NCI-H2227 (cell line): ENCODE data around the gene RAET1G.
"Not testable (repeated sequence)": the region's sequence is repeated elsewhere in the genome, so short reads cannot be mapped to it uniquely, and the experiment has no call there.

Source experiments
- DNase-seq: peaks from one replicate; lab custom pipeline; 2025; ENCODE audit not compliant: unreplicated experiment; lab: John Stamatoyannopoulos, UW

Gene RAET1G

DNA sequence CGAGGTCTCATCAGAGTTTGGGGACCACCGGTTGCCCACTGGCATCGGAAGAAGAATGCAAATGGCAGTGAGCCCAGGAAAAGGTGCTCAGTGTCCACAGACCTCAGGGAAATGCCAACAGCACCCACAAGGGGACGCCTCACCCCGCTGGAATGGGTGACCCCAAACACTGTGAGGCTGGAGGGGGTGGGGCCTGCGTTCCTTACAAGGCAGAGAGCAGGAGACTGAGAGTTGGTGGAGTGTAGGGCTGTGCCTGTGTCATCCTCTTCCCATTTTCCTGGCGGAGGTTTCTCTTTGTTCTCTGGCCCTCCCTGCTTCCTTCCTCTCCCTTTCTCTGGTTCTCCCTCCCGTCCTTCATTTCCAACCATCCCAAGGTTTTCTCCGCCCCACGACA lies 31.0 kb upstream of the RAET1G start:
- DNase-seq: not testable (repeated sequence)

DNA sequence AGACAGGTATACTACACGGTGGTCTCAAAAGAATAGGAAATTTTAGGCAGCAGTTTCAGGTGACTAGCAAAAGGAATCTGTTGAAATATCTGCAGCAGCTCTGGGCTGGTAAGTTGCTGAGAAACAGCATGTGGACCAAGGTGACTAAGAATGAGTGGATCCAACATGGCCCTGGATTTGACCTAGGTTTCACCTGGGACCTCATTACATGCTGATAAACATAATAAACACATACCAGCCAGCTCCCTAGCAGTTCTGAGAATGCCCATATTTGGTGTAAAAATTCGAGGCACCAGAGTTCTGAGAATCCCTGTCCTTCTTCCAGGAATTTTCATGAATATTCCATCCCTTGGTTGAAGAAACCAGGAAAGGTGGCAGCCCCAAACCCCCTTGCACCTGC lies 30.5 kb upstream of the RAET1G start:
- DNase-seq: not testable (repeated sequence)

DNA sequence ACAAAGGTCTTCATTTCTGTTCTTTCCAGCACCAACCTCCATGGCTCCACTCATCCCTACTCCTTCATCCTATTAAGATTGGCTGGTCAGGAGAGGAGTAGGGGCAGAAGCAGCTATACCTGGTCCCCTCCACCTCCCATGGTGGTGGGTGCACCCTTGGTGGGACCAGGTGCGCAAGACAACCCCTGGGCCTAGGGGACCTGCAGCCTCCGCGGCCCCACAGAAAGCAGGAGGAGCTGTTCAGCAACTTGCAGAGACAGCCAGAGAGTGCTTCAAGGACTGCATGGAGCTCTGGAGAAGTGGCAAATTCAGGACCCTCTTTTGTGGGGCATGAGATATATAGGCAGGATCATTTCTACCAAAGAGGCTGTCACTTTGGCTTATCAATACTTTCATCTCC lies 28.7 kb upstream of the RAET1G start:
- DNase-seq: no peak

DNA sequence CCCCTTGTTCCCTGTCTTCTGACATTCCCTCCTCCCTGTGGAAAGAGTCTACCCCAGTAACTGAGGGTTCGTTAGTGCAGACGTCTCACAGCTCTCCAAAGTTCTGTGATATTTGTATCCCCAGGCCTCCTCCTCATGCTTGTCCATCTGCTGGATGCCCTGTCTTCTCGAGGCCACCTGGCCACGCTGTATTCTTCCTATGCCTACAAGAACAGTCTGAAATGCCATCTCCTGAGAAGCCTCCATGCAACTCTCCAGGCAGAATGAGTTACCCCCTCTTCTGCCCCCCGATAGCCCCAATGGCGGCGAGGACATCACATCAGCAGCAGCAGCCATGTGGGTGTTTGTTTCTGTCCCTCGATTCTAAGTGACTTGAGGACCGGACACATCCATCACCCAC lies 28.2 kb upstream of the RAET1G start:
- DNase-seq: no peak

GRCh38 chr6:149950423-149950822 lies 27.5 kb upstream of the RAET1G start:
- no peak for DNase-seq

GRCh38 chr6:149948616-149949015 lies 25.7 kb upstream of the RAET1G start:
- DNase-seq: no peak

GRCh38 chr6:149948011-149948410 lies 25.1 kb upstream of the RAET1G start:
- DNase-seq: no peak

GRCh38 chr6:149947533-149947932 lies 24.6 kb upstream of the RAET1G start:
- DNase-seq: not testable (repeated sequence)

DNA sequence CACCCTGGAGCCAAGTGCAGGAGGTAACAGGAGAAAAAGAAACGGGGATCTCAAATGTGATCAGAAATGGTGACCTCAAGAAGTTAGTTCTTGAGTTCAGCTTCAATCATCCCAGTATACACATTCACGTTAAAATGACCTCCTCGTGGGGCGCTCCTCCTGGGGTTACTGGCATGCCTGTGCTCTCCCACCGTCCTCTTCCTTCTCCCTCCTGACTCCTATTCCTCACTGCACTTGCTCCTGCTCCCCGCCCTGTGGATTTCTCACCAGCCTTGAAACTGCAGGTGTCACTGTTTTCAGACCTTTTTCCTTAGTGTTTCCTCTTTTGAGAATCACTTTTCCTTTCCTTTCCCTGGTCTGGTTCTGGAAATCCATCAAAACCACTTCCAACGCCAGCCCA lies 23.7 kb upstream of the RAET1G start:
- not testable (repeated sequence) for DNase-seq

GRCh38 chr6:149945276-149945675 lies 22.4 kb upstream of the RAET1G start:
- not testable (repeated sequence) for DNase-seq

GRCh38 chr6:149943321-149943720 lies 20.4 kb upstream of the RAET1G start:
- not testable (repeated sequence) for DNase-seq

DNA sequence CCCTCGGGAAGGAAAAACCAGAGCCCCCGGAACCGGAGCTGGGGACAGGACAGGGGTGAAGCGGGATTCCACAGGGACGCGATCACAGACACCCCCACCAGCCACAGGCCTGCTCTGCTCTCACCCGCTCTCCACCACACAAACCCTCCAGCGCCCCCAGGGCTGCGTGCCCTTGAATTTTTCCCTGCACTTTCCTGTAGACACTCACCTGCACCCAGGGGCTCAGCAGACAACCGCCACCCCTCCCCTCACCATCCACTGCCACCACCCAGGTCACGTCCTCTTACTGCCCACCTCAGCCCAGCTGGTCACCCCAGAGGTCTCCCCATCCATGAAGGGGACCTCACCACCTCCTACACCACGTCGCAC lies 19.5 kb upstream of the RAET1G start:
- no peak for DNase-seq

- peak; percentile 77 for DNase-seq
Measured at GRCh38 chr6:149941583-149942460, 18.9 kb upstream of the RAET1G start, which contains the start of gene ULBP2. Gene ULBP2 (plus strand): TSS chr6:149942014. CDS start chr6:149942073, 59 bp downstream.

DNA sequence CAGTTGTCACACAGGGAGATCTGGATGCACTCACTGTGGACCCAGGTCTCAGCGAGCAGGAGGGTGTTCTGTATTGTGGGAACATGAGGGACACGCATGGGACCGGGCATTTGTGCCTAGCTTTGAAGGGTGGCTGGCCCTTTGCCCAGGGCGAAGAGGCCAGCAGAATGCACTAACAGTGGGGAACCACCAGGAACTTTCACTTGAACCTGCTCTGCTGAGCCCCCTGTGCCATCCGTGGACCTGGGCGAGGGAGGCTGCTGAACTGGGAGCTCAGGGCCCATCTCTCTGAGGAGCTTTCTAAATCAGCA lies 17.7 kb upstream of the RAET1G start:
- no peak for DNase-seq

DNA sequence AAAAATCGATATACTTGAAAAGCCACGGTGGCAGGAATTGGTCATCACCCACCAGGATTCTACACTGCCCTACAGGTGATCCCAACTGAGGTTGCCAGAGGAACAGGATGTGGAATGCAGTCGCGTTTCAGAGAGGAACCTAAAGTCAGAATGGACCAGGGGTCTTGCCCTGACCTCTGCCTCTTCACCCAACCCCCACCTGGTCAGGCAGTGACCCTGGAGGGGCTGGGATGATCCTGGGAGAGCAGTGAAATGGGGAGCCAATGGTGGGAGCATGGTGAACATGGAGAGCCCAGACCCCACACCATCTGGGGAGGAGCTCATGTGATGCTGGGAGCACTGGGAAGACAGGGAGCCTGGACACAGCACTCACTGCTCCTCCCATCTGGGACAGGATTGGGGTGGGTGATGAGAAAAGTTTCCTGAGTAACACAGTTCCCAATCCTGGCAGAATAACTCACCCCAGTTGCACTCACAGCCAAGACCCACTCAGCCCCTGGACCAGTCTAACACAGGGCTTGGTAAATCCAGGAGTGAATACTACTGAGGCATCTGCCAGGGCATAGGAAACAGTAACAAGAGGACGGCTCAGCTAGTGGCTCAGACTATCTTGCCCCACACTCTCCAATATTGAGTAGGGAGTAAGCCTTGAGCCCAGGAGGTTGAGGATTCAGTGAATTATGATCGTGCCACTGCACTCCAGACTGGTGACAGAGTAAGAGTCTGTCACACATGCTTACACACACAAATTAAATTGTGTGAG lies 17.2 kb upstream of the RAET1G start:
- no peak for DNase-seq

DNA sequence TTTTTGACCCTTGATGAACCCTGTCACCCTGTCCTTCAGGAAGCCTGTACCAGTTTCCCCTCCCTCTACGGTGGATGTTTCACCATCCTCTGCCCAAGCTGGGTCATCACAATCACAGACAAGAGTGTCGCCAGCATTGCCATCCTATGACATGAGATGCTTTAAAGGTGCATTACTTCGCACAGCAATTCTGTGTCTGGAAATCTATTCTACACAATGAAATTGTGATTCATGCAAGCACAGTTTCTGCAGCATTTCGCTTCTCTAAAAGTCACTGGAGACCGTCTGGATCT lies 16.4 kb upstream of the RAET1G start:
- DNase-seq: no peak

DNA sequence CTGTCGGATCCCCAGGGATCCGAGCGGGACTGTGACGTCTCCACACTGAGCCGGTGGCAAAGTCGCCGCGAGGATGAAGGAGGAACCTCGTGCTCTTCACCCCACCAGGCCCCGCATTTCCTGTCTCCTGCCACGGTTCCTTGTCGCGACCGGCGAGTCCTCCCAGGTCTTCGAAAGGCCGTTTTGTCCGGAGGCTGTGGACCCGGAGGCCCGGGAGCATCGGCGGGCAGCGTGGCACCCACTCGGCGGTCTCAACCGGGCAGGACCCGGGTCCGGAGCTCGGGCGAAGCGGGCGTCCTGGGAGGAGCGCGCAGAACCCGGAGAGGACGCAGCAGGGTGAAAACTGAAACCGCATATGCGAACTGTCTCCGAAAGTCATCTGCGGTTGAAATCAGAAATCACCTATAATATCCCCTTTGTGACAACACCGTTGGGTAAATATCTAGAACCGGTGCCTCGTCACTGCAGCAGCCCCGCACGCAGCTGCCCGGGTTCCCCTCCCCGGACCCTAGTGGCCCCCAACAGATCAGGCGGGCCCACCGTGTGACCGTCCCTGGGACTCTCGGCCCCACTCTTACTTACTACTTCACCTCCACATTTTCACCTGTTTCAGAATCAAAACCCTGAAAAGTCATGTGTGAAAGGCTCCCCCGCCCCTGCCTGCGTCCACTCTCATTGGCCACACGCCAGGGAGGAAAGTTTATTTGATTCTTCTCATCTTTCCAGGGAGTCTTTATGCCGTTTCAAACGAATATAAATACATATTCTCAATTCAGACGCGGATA lies 15.8 kb upstream of the RAET1G start:
- DNase-seq: no peak

GRCh38 chr6:149938013-149938570 lies 15.2 kb upstream of the RAET1G start:
- DNase-seq: not testable (repeated sequence)

GRCh38 chr6:149936743-149937142 lies 13.8 kb upstream of the RAET1G start:
- DNase-seq: no peak

DNA sequence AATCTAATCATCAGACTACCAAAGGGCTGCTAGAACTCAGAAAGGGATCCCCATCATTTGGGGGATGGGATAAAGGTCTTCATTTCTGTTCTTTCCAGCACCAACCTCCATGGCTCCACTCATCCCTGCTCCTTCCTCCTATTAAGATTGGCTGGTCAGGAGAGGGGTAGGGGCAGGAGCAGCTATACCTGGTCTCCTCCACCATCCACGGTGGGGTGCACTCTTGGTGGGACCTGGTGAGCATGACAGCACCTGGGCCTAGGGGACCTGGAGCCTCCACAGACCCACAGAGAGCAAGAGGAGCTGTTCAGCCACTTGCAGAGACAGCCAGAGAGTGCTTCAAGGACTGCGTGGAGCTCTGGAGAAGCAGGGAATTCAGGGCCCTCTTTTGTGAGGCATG lies 12.7 kb upstream of the RAET1G start:
- no peak for DNase-seq

DNA sequence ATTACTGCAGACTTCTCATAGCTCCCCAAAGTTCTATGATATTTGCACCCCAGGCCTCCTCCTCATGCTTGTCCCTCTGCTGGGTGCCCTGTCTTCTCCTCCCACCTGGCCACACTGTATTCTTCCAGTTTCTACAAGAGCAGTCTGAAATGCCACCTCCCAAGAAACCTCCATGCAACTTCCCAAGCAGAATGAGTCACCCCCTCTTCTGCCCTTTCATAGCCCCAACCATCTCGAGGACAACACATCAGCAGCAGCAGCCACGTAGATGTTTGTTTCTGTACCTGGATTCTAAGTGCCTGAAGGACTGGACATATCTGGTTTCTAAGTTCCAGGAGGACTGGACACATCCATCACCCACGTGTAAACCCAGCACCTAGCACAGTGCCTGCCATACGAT lies 12.3 kb upstream of the RAET1G start:
- no peak for DNase-seq
